ENCODE measurements around the gene ABLIM1.

- TF ChIP-seq HDAC2 (IDR thresholded peaks at IDR 0.05) = no peak
- TF ChIP-seq CTCF (IDR thresholded peaks at IDR 0.05 in 2 of 3, conservative IDR thresholded peaks at IDR 0.05 in 1 of 3; ENCODE audit: control insufficient read depth in 2 of 3, extremely low read depth in 1 of 3, insufficient read depth in 1 of 3, low read depth in 3 of 3, low read length in 3 of 3) = no peak
- TF ChIP-seq POLR2A (IDR thresholded peaks at IDR 0.05; ENCODE audit: low read depth, low read length) = no peak
- no peak for TF ChIP-seq MAX (IDR thresholded peaks at IDR 0.05; ENCODE audit: low read depth, low read length)
- TF ChIP-seq USF2 (IDR thresholded peaks at IDR 0.05; ENCODE audit: borderline replicate concordance, low read depth, low read length) = no peak
- no peak for TF ChIP-seq TAF1 (IDR thresholded peaks at IDR 0.05; ENCODE audit: borderline replicate concordance, low read depth, low read length)
- no peak for TF ChIP-seq SRF (IDR thresholded peaks at IDR 0.05; ENCODE audit: low read depth in 2 of 2, low read length in 2 of 2)
- TF ChIP-seq RAD21 (IDR thresholded peaks at IDR 0.05; ENCODE audit: insufficient read depth, low read depth, low read length) = no peak
- TF ChIP-seq IKZF2 (IDR thresholded peaks at IDR 0.05) = no peak
- TF ChIP-seq POU2F2 (IDR thresholded peaks at IDR 0.05; ENCODE audit: borderline replicate concordance, low read depth, low read length) = no peak
- no peak for TF ChIP-seq PBX3 (IDR thresholded peaks at IDR 0.05; ENCODE audit: insufficient replicate concordance, low read depth, low read length)
- TF ChIP-seq CUX1 (IDR thresholded peaks at IDR 0.05; ENCODE audit: insufficient replicate concordance, low read depth, low read length) = no peak
- TF ChIP-seq TBL1XR1 (IDR thresholded peaks at IDR 0.05; ENCODE audit: low read depth, low read length) = no peak
- no peak for TF ChIP-seq SIX5 (IDR thresholded peaks at IDR 0.05; ENCODE audit: low read depth, low read length, severe bottlenecking)
Measured at GRCh38 chr10:114642729-114643128, 15.3 kb downstream of the ABLIM1 start.
